H1 (cell line): ENCODE data around the gene SAG.

Source experiments
- CHD2 ChIP-seq: IDR thresholded peaks from 2 replicates; pipeline ENCODE4 v1.6.1; 2012; ENCODE audit warnings: low read length, improper control_type of control experiment
- CTCF ChIP-seq, 3 experiments: IDR thresholded peaks; 1 replicate in 2 of 3; 2 replicates in 1 of 3; pipeline versions ENCODE4 v1.5.1 to v1.6.1; 2011; ENCODE audit warnings: low read length in 3 of 3, mild to moderate bottlenecking in 3 of 3, inconsistent platforms in 2 of 3, low read depth in 1 of 3, moderate library complexity in 1 of 3; ENCODE audit not compliant: insufficient read depth in 1 of 3; ENCODE audit errors: control extremely low read depth in 1 of 3
- EZH2 ChIP-seq: fragments of 200-600 bp; sonication (generic); IDR thresholded peaks from 2 replicates; pipeline ENCODE4 v1.7.1; 2012; ENCODE audit warnings: low read depth, mild to moderate bottlenecking, moderate library complexity, low read length, inconsistent platforms; ENCODE audit not compliant: severe bottlenecking
- KDM1A ChIP-seq: fragments of 200-600, 300-600 bp; sonication (generic); IDR thresholded peaks from 2 replicates; pipeline ENCODE4 v1.7.1; 2016; ENCODE audit warnings: mild to moderate bottlenecking, low read length, borderline replicate concordance
- POLR2A ChIP-seq, 2 experiments: IDR thresholded peaks; 1 replicate in 1 of 2; 2 replicates in 1 of 2; pipeline ENCODE4 v1.6.1; 2011; ENCODE audit warnings: low read depth in 2 of 2, low read length in 2 of 2, mild to moderate bottlenecking in 2 of 2; ENCODE audit errors: control extremely low read depth in 1 of 2
- SIN3A ChIP-seq, 2 experiments: IDR thresholded peaks in 1 of 2; conservative IDR thresholded peaks in 1 of 2; 2 replicates each; pipeline ENCODE4 v1.6.1; 2011 to 2012; ENCODE audit warnings: low read length in 2 of 2, improper control_type of control experiment in 1 of 2, low read depth in 1 of 2, mild to moderate bottlenecking in 1 of 2
- SIX5 ChIP-seq: IDR thresholded peaks from 2 replicates; pipeline ENCODE4 v1.6.1; 2011; ENCODE audit warnings: mild to moderate bottlenecking, low read depth, low read length
- SRF ChIP-seq: IDR thresholded peaks from 2 replicates; pipeline ENCODE4 v1.6.1; 2011; ENCODE audit warnings: mild to moderate bottlenecking, low read depth, low read length, moderate library complexity
- TCF12 ChIP-seq: IDR thresholded peaks from 2 replicates; pipeline ENCODE4 v1.6.1; 2011; ENCODE audit warnings: low read depth, mild to moderate bottlenecking, low read length
- ZNF274 ChIP-seq: IDR thresholded peaks from 2 replicates; pipeline ENCODE4 v1.7.0; 2012; ENCODE audit warnings: low read length, borderline replicate concordance; ENCODE audit errors: extremely low read depth

GRCh38 chr2:233263045-233263570, 44.5 kb upstream of the SAG start:
- TF ChIP-seq POLR2A (IDR thresholded peaks at IDR 0.05; ENCODE audit: control extremely low read depth in 1 of 2, low read depth in 2 of 2, low read length in 2 of 2) (no peak), EZH2 (no peak), CTCF (IDR thresholded peaks at IDR 0.05; ENCODE audit: control extremely low read depth in 1 of 3, insufficient read depth in 1 of 3, low read depth in 1 of 3, low read length in 3 of 3) (no peak), KDM1A (no peak), SIX5 (no peak), SIN3A (conservative IDR thresholded peaks at IDR 0.05 in 1 of 2, IDR thresholded peaks at IDR 0.05 in 1 of 2; ENCODE audit: low read depth in 1 of 2, low read length in 2 of 2) (no peak), ZNF274 (no peak), TCF12 (no peak), CHD2 (no peak), SRF (no peak)
